H1 (cell line): ENCODE data around the gene STEAP1B. TPM values are rescaled to one million over a fixed set of nuclear protein-coding genes. Genes with fewer than 3 reads are reported as not detected.

ENCODE experiments used
- CTCF ChIA-PET: fragments of 300-600 bp; sonication (Branson Sonifier 250); formaldehyde crosslinking; loops from one replicate; lab custom pipeline; 2021; ENCODE audit not compliant: partially characterized antibody; lab: Charles Lee
- POLR2A ChIA-PET: fragments of 300-600 bp; sonication (Branson Sonifier 250); formaldehyde crosslinking; loops from one replicate; lab custom pipeline; 2021; ENCODE audit warnings: inconsistent platforms; ENCODE audit not compliant: partially characterized antibody; lab: Charles Lee
- DNase-seq, 2 experiments: peaks; one replicate each; pipeline versions ENCODE4 v3.0.0 to v3.0.0-alpha.2; 2010 to 2022; ENCODE audit warnings: low spot score in 2 of 2, low read depth in 1 of 2, mixed read lengths in 1 of 2
- FAIRE-seq: peaks from 2 replicates; lab custom pipeline; 2011; peaks lifted over from hg19 to GRCh38; lab: Jason Lieb, UNC
- H2AFZ ChIP-seq: 2 replicates; pipeline ENCODE4 v1.8.1; 2012; ENCODE audit warnings: low read length, inconsistent platforms
- H2AK5ac ChIP-seq: 2 replicates; pipeline ENCODE4 v1.6.1; 2013; ENCODE audit warnings: low read depth, low read length
- H2BK120ac ChIP-seq: replicated peaks from 2 replicates; pipeline ENCODE3; 2013; ENCODE audit warnings: low read depth, low read length, inconsistent platforms
- H2BK12ac ChIP-seq: 2 replicates; pipeline ENCODE4 v1.6.1; 2013; ENCODE audit warnings: low read depth, low read length
- H2BK15ac ChIP-seq: 2 replicates; pipeline ENCODE4 v1.6.1; 2013; ENCODE audit warnings: low read length
- H2BK20ac ChIP-seq: 2 replicates; pipeline ENCODE4 v1.6.1; 2013; ENCODE audit warnings: low read length
- H2BK5ac ChIP-seq: 2 replicates; pipeline ENCODE4 v1.6.1; 2013; ENCODE audit warnings: low read depth, low read length
- H3K14ac ChIP-seq: 2 replicates; pipeline ENCODE4 v1.6.1; 2013; ENCODE audit warnings: inconsistent platforms; ENCODE audit not compliant: insufficient read length
- H3K18ac ChIP-seq: 2 replicates; pipeline ENCODE4 v1.6.1; 2013; ENCODE audit warnings: low read length; ENCODE audit errors: extremely low read depth
- H3K23ac ChIP-seq: 2 replicates; pipeline ENCODE4 v1.6.1; 2013; ENCODE audit warnings: inconsistent platforms; ENCODE audit not compliant: insufficient read length
- H3K23me2 ChIP-seq: 2 replicates; pipeline ENCODE4 v1.6.1; 2013; ENCODE audit warnings: low read depth, low read length
- H3K27ac ChIP-seq: 2 replicates; pipeline ENCODE4 v1.6.1; 2011; ENCODE audit warnings: low read depth, low read length, inconsistent platforms
- H3K27me3 ChIP-seq, 4 experiments: replicated peaks in 1 of 4; 1 replicate in 1 of 4; 2 replicates in 3 of 4; pipeline versions ENCODE4 v1.6.1 to v1.8.1; 2011 to 2013; ENCODE audit warnings: low read length in 3 of 4, mild to moderate bottlenecking in 3 of 4, inconsistent platforms in 2 of 4, mixed read lengths in 2 of 4, moderate library complexity in 1 of 4; ENCODE audit not compliant: control insufficient read depth in 3 of 4, insufficient read depth in 3 of 4; ENCODE audit errors: extremely low read depth in 1 of 4
- H3K36me3 ChIP-seq, 4 experiments: 2 replicates each; pipeline versions ENCODE4 v1.6.1 to v1.8.1; 2011 to 2013; ENCODE audit warnings: mild to moderate bottlenecking in 4 of 4, low read length in 3 of 4, moderate library complexity in 2 of 4, control low read depth in 1 of 4, inconsistent platforms in 1 of 4; ENCODE audit not compliant: insufficient read depth in 4 of 4, control insufficient read depth in 2 of 4
- H3K4ac ChIP-seq: replicated peaks from 2 replicates; pipeline ENCODE3; 2013; ENCODE audit warnings: low read length, low read depth, mixed read lengths, inconsistent platforms; ENCODE audit not compliant: insufficient read length
- H3K4me1 ChIP-seq, 4 experiments: replicated peaks in 1 of 4; 1 replicate in 1 of 4; 2 replicates in 3 of 4; pipeline versions ENCODE4 v1.6.1 to v1.8.1; 2011 to 2013; ENCODE audit warnings: low read length in 3 of 4, inconsistent platforms in 2 of 4, mixed read lengths in 1 of 4; ENCODE audit not compliant: insufficient read depth in 4 of 4, control insufficient read depth in 3 of 4
- H3K4me2 ChIP-seq, 2 experiments: 2 replicates each; pipeline versions ENCODE4 v1.6.1 to v1.8.1; 2011 to 2013; ENCODE audit warnings: low read depth in 2 of 2, low read length in 2 of 2, control low read depth in 1 of 2, inconsistent platforms in 1 of 2, mild to moderate bottlenecking in 1 of 2; ENCODE audit not compliant: insufficient read depth in 1 of 2
- H3K4me3 ChIP-seq, 4 experiments: fragments of 200-600, 300-600 bp in 1 of 4; sonication (generic), shearing (Covaris generic), sonication (Bioruptor Twin) in 1 of 4; 2 replicates each; pipeline versions ENCODE4 v1.5.1 to v1.8.1; 2011 to 2016; ENCODE audit warnings: low read length in 4 of 4, low read depth in 3 of 4, control low read depth in 2 of 4, inconsistent platforms in 2 of 4, mild to moderate bottlenecking in 2 of 4, mixed read lengths in 1 of 4, moderate library complexity in 1 of 4; ENCODE audit not compliant: insufficient read depth in 2 of 4; ENCODE audit errors: extremely low read depth in 1 of 4
- H3K56ac ChIP-seq: replicated peaks from 2 replicates; pipeline ENCODE3; 2013; ENCODE audit warnings: low read depth, mild to moderate bottlenecking, mixed read lengths, low read length, inconsistent platforms; ENCODE audit not compliant: insufficient read length
- H3K79me1 ChIP-seq: 2 replicates; pipeline ENCODE4 v1.6.1; 2013; ENCODE audit warnings: low read depth, low read length, control low read depth
- H3K79me2 ChIP-seq, 2 experiments: 2 replicates each; pipeline versions ENCODE4 v1.6.1 to v1.8.1; 2012 to 2013; ENCODE audit warnings: low read length in 2 of 2, mild to moderate bottlenecking in 2 of 2, inconsistent platforms in 1 of 2; ENCODE audit not compliant: insufficient read depth in 2 of 2, control insufficient read depth in 1 of 2
- H3K9ac ChIP-seq, 4 experiments: replicated peaks in 1 of 4; 1 replicate in 1 of 4; 2 replicates in 3 of 4; pipeline versions ENCODE4 v1.6.1 to v1.8.1; 2011 to 2013; ENCODE audit warnings: low read depth in 3 of 4, low read length in 3 of 4, control low read depth in 2 of 4, mild to moderate bottlenecking in 2 of 4, moderate library complexity in 2 of 4, inconsistent platforms in 1 of 4; ENCODE audit errors: extremely low read depth in 1 of 4
- H3K9me3 ChIP-seq, 2 experiments: 2 replicates each; pipeline versions ENCODE4 v1.6.1 to v1.8.1; 2012 to 2013; ENCODE audit warnings: mild to moderate bottlenecking in 2 of 2, moderate library complexity in 2 of 2, control low read depth in 1 of 2, inconsistent platforms in 1 of 2, low read depth in 1 of 2, low read length in 1 of 2, mixed read lengths in 1 of 2; ENCODE audit not compliant: insufficient read depth in 2 of 2
- H4K20me1 ChIP-seq, 2 experiments: replicated peaks in 1 of 2; 2 replicates each; pipeline versions ENCODE3 to v1.8.1; 2011 to 2013; ENCODE audit warnings: inconsistent platforms in 2 of 2, low read length in 2 of 2, mild to moderate bottlenecking in 1 of 2; ENCODE audit not compliant: insufficient read depth in 2 of 2, control insufficient read depth in 1 of 2
- H4K5ac ChIP-seq: 2 replicates; pipeline ENCODE4 v1.6.1; 2013; ENCODE audit warnings: low read length, low read depth, mixed read lengths, inconsistent platforms; ENCODE audit not compliant: insufficient read length
- H4K8ac ChIP-seq: 2 replicates; pipeline ENCODE4 v1.8.0; 2013; ENCODE audit warnings: mild to moderate bottlenecking, moderate library complexity, low read length, inconsistent platforms; ENCODE audit not compliant: insufficient read depth; ENCODE audit errors: extremely low read depth
- H4K91ac ChIP-seq: replicated peaks from 2 replicates; pipeline ENCODE3; 2013; ENCODE audit warnings: low read length, mixed read lengths, inconsistent platforms; ENCODE audit not compliant: insufficient read length
- CEBPB ChIP-seq: IDR thresholded peaks from 2 replicates; pipeline ENCODE4 v1.6.1; 2012; ENCODE audit warnings: low read depth, low read length
- EP300 ChIP-seq, 2 experiments: IDR thresholded peaks; 1 replicate in 1 of 2; 2 replicates in 1 of 2; pipeline ENCODE4 v1.6.1; 2011 to 2012; ENCODE audit warnings: low read depth in 2 of 2, low read length in 2 of 2, mild to moderate bottlenecking in 2 of 2, borderline replicate concordance in 1 of 2, inconsistent platforms in 1 of 2, moderate library complexity in 1 of 2
- EZH2 ChIP-seq: fragments of 200-600 bp; sonication (generic); IDR thresholded peaks from 2 replicates; pipeline ENCODE4 v1.7.1; 2012; ENCODE audit warnings: low read depth, mild to moderate bottlenecking, moderate library complexity, low read length, inconsistent platforms; ENCODE audit not compliant: severe bottlenecking
- HDAC6 ChIP-seq: IDR thresholded peaks from one replicate; pipeline ENCODE4 v1.7.1; 2012; ENCODE audit warnings: low read depth, mild to moderate bottlenecking, inconsistent platforms, low read length, moderate library complexity
- JUND ChIP-seq: IDR thresholded peaks from 2 replicates; pipeline ENCODE4 v1.6.1; 2011; ENCODE audit warnings: mild to moderate bottlenecking, improper control_type of control experiment, low read length
- KDM1A ChIP-seq: fragments of 200-600, 300-600 bp; sonication (generic); IDR thresholded peaks from 2 replicates; pipeline ENCODE4 v1.7.1; 2016; ENCODE audit warnings: mild to moderate bottlenecking, low read length, borderline replicate concordance
- KDM5A ChIP-seq: fragments of 200-600 bp; IDR thresholded peaks from 2 replicates; pipeline ENCODE4 v1.7.1; 2012; ENCODE audit warnings: mild to moderate bottlenecking, low read length, inconsistent platforms, mixed read lengths
- NRF1 ChIP-seq: IDR thresholded peaks from 2 replicates; pipeline ENCODE4 v1.6.1; 2011; ENCODE audit warnings: mild to moderate bottlenecking, low read depth, low read length, improper control_type of control experiment
- POLR2A ChIP-seq, 2 experiments: IDR thresholded peaks; 1 replicate in 1 of 2; 2 replicates in 1 of 2; pipeline ENCODE4 v1.6.1; 2011; ENCODE audit warnings: low read depth in 2 of 2, low read length in 2 of 2, mild to moderate bottlenecking in 2 of 2; ENCODE audit errors: control extremely low read depth in 1 of 2
- SAP30 ChIP-seq: fragments of 300-600 bp; sonication (generic); IDR thresholded peaks from 2 replicates; pipeline ENCODE4 v1.7.1; 2012; ENCODE audit warnings: low read length, moderate library complexity, mild to moderate bottlenecking, inconsistent platforms; ENCODE audit not compliant: insufficient read depth, insufficient replicate concordance
- SIRT6 ChIP-seq: IDR thresholded peaks from one replicate; pipeline ENCODE4 v1.7.1; 2012; ENCODE audit warnings: low read length, inconsistent platforms
- SP4 ChIP-seq: IDR thresholded peaks from 2 replicates; pipeline ENCODE4 v1.6.1; 2012; ENCODE audit warnings: low read length, inconsistent platforms
- SRF ChIP-seq: IDR thresholded peaks from 2 replicates; pipeline ENCODE4 v1.6.1; 2011; ENCODE audit warnings: mild to moderate bottlenecking, low read depth, low read length, moderate library complexity
- WGBS, 2 experiments: shearing (Covaris generic) in 1 of 2; methylation state at CpG; one replicate each; pipeline versions ENCODE4 v1.1.6 to v1.1.7; 2013 to 2015; ENCODE audit warnings: low lambda C conversion rate in 2 of 2, mixed read lengths in 2 of 2, inconsistent platforms in 1 of 2, low coverage in 1 of 2, missing lambda C conversion rate in 1 of 2; ENCODE audit not compliant: insufficient replicate concordance in 2 of 2, insufficient coverage in 1 of 2, insufficient read length in 1 of 2; ENCODE audit errors: extremely low coverage in 1 of 2, missing lambda C conversion rate in 1 of 2; 5-methylcytosine and 5-hydroxymethylcytosine counted together
- polyA plus RNA-seq, 7 experiments: library from polyadenylated mRNA; depleted of rRNA in 3 of 7; stranded (reverse) in 5 of 7; unstranded in 2 of 7; fragments of >200 nt in 5 of 7; fragments of 200-250 nt in 2 of 7; gene quantifications; 1 replicate in 5 of 7; 2 replicates in 1 of 7; 4 replicates in 1 of 7; pipeline versions ENCODE4 v1.2.1 to v1.2.3, GENCODE V29; 2011 to 2013; ENCODE audit warnings: missing spikeins in 2 of 7, mixed read lengths in 2 of 7
- total RNA-seq: library from RNA; stranded (reverse); fragmentation: NEBNext Ultra II Directional; extraction: Animal tissue kit (Norgen Biotek cat#: 25700); gene quantifications from 2 replicates; pipeline ENCODE4 v1.2.1, GENCODE V29; 2021
- TF ChIP-seq, protein P1 (sequence below): IDR thresholded peaks from 2 replicates; pipeline ENCODE4 v1.6.1; 2012; ENCODE audit warnings: inconsistent platforms

STEAP1B gene
- total and polyA plus RNA-seq, 2 of the 8 experiments (the other 6 are each of a cell fraction or from before 2014, with no cell fraction given), result 5.4 to 8.7 TPM

DNA sequence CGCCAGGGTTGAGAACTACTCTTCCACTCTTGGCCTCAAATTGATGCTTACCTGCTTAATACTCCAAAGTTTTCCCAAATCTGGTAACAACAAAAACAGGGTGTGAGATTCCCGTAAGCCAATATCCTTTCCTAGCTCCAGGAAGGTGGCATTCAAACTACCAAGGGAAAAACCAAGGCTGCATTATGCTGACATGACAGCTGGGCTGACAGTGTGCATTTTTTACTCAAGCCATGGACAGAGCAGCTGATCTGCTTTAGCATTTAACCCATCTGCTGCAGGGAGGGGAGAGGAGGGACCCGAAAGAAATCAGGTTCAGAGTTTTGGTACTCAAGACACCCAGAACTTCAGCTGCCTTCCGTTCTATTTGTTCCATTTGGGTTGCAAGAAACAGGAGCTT is 93.3 kb downstream of the STEAP1B start:
- Histone ChIP-seq H4K20me1 (no peaks in the 10 kb centered on the region), H4K5ac (no peak overlapping the region), H3K36me3 (no peaks in the 10 kb centered on the region), H2AFZ (no peak overlapping the region), H2BK5ac (no peak overlapping the region), H3K27me3 (no peaks in the 10 kb centered on the region), H3K14ac (no peak overlapping the region), H2BK12ac (no peak overlapping the region; the same call in 1 of the 2 replicates), H2AK5ac (no peak overlapping the region), H3K4me1 (peaks cover 0 to 3% (median under 1%) of the 10 kb centered on the region in 4 experiments; a peak in 2 of 7 replicates), H2BK120ac (no peak overlapping the region), H3K79me1 (no peaks in the 10 kb centered on the region), H3K4me3 (no peak overlapping the region), H3K79me2 (no peaks in the 10 kb centered on the region), H3K9ac (no peak overlapping the region), H3K9me3 (no peaks in the 10 kb centered on the region), H4K91ac (no peak overlapping the region), H3K18ac (no peak overlapping the region), H4K8ac (no peak overlapping the region), H3K4me2 (no peak overlapping the region), H3K23ac (no peak overlapping the region), H3K23me2 (no peaks in the 10 kb centered on the region), H2BK20ac (no peak overlapping the region; the same call in 1 of the 2 replicates)
- POLR2A ChIA-PET, result interaction anchor here (0.6 kb wide), 1 partner anchor 10 kb away, joined by 3 read pairs; no protein-coding TSS in a partner anchor
- FAIRE-seq (no peak), DNase-seq (no peak)
- WGBS, 2 experiments, result 85% methylated on average over 4 of the region's 4 CpGs; no CpG with 5 or more reads in 1 of the 2 experiments
- TF ChIP-seq KDM5A, result no peak
- TF ChIP-seq EP300 (IDR thresholded peaks at IDR 0.05; ENCODE audit: borderline replicate concordance in 1 of 2, low read depth in 2 of 2, low read length in 2 of 2), result no peak
- no peak for TF ChIP-seq JUND
- no peak for TF ChIP-seq SIRT6
- no peak for TF ChIP-seq CEBPB
- no peak for TF ChIP-seq POLR2A (IDR thresholded peaks at IDR 0.05; ENCODE audit: control extremely low read depth in 1 of 2, low read depth in 2 of 2, low read length in 2 of 2)
- no peak for TF ChIP-seq HDAC6
- TF ChIP-seq SRF, result no peak
- TF ChIP-seq EZH2, result no peak
- no peak for TF ChIP-seq SAP30
- TF ChIP-seq KDM1A, result no peak
- TF ChIP-seq, protein P1, sequence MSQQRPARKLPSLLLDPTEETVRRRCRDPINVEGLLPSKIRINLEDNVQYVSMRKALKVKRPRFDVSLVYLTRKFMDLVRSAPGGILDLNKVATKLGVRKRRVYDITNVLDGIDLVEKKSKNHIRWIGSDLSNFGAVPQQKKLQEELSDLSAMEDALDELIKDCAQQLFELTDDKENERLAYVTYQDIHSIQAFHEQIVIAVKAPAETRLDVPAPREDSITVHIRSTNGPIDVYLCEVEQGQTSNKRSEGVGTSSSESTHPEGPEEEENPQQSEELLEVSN, result no peak
- no peak for TF ChIP-seq SP4
- TF ChIP-seq NRF1, result no peak
- TF ChIP-seq, all 59 proteins: peak for 0
- H3K56ac ChIP-seq, result no peak overlapping the region
- H2BK15ac ChIP-seq, result no peak overlapping the region
- H3K4ac ChIP-seq, result no peak overlapping the region
- CTCF ChIA-PET, result interaction anchor here (1.0 kb wide), 1 partner anchor 30 kb away, joined by 3 read pairs; no protein-coding TSS in a partner anchor
- no peak overlapping the region for H3K27ac ChIP-seq
